DMS153 treated with DMSO at 0.1 percent for 48 hours (cell line): ENCODE results near the gene CCNC.

ENCODE experiments used
- DNase-seq: peaks from one replicate; lab custom pipeline; 2025; ENCODE audit not compliant: unreplicated experiment; lab: John Stamatoyannopoulos, UW

Gene CCNC

GRCh38 chr6:99568103-99568933 is at the start of gene CCNC:
Gene CCNC, minus strand, starts transcription at chr6:99568660. Its CDS starts 133 bp downstream, at chr6:99568527.
- peak; percentile 88 for DNase-seq

GRCh38 chr6:99617131-99617530 is 48.7 kb upstream of the CCNC start:
- no peak for DNase-seq

GRCh38 chr6:99614430-99615186 is 46.1 kb upstream of the CCNC start:
- DNase-seq, result no peak

- no peak for DNase-seq
These were observed 45.4 kb upstream of the CCNC start for GRCh38 chr6:99613705-99614429.

GRCh38 chr6:99613409-99613704 is 44.9 kb upstream of the CCNC start:
- no peak for DNase-seq

GRCh38 chr6:99612551-99613408 is 44.3 kb upstream of the CCNC start:
- no peak for DNase-seq

GRCh38 chr6:99611148-99611547 is 42.7 kb upstream of the CCNC start:
- no peak for DNase-seq

- DNase-seq, result no peak
These were observed 41.5 kb upstream of the CCNC start for GRCh38 chr6:99609905-99610489.

GRCh38 chr6:99608886-99609482 is 40.5 kb upstream of the CCNC start:
- DNase-seq, result no peak

GRCh38 chr6:99608059-99608885 is 39.8 kb upstream of the CCNC start:
- DNase-seq, result no peak

GRCh38 chr6:99607416-99608036 is 39.1 kb upstream of the CCNC start:
- no peak for DNase-seq

GRCh38 chr6:99606656-99607415 is 38.4 kb upstream of the CCNC start, which contains the start of gene PRDM13:
Gene PRDM13, plus strand, starts transcription at chr6:99606833. Its CDS starts 202 bp downstream, at chr6:99607035.
- DNase-seq, result no peak

- DNase-seq, result no peak
These were observed 37.6 kb upstream of the CCNC start for GRCh38 chr6:99605911-99606655.

- DNase-seq, result no peak
These were observed 36.7 kb upstream of the CCNC start for GRCh38 chr6:99605074-99605734.

GRCh38 chr6:99604166-99605073 is 36.0 kb upstream of the CCNC start:
- no peak for DNase-seq
